Activated CD4-positive, alpha-beta T cell treated with anti-CD3 and anti-CD28 coated beads, Interleukin-2, amount 50 U/mL, for 1 hour (primary cell): ENCODE measurements around the gene MACROD2.

Source experiments
- DNase-seq: peaks from one replicate; pipeline ENCODE4 v3.0.0-alpha.2; 2020

The MACROD2 gene

DNA sequence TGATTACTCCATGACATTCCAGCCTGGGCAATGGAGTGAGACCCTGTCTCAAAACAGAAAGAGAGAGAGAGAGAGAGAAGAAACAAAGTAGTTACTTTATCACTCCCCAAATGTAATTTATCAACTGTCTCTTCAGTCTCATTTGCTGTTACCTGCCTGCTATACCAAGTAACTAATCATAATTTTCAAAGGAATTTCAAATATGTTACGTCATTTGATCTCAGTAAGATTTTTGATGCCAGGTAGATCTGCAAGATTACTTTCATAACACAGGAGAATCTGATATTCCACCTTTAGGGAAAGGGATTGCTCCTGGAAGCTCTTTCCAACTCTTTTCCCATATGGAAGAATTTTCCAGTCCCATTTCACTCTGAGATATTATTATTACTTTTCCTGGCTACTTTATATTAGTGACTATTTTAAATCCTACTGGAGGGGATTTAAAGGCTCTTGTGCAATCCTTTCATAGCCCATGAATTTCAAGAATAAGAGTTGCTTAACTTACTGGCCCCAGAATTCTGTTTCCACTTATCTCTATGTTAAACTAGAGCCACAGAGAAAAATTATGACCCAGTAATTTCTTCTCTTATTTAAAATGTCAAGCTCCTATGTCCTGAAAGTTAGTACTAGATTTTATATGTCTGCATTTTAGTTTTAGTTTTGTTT is 732.3 kb downstream of the MACROD2 start:
- DNase-seq, result no peak

DNA sequence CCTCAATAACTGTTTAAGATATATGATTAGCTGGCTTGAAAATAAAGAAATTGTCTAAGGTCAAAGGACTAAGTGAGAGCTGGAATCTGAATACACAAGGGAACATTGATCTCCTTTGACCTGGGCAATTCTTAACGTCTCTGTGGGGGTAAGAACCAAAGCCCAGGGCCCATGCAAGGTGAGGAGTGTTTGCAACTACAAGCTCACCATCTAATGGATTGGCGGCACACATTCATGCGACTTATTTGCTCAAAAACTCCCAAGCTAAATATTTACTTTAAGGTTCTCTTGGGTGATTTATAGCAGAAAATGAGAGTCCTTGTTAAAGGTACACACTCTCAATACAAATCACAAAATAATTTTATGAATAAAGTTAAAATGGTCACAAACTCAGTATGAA is 734.1 kb downstream of the MACROD2 start:
- DNase-seq, result no peak

DNA sequence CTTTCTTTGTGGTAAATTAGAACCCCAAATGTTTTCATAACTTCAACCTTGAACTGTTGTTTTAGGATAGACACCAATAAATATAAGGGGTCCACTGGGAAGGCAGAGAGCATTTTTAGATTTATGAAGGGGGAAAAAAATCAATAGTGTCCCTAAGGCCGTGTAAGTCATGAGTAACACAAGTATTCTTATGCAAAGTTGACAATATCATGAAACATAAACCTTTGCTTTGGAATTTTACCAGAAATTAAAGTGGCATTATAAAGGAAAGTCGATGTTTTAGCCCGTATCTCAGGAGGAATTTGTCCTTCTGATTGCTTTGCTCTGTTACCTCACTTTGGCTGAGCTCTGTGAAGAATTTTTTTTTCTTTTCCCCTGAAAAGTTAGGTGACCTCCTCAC is 737.0 kb downstream of the MACROD2 start:
- DNase-seq, result no peak

DNA sequence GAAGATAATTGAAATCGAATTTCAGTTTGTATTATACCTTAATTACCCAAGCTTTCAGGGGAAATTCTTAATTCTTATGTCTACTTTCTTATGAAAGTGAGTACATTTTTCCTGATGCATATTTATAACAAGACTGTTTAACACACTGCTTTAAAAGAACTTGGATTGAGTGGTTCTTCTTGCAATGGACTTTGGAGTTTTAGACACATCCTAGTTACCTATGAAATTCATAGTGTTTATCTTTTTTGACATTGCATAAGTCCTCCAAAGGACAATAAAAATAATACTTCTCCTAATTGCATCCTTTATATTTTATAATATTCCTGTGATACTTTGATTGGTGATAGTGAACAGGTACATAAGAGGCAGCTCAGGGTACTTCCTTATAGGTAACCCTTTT is 737.7 kb downstream of the MACROD2 start:
- no peak for DNase-seq

DNA sequence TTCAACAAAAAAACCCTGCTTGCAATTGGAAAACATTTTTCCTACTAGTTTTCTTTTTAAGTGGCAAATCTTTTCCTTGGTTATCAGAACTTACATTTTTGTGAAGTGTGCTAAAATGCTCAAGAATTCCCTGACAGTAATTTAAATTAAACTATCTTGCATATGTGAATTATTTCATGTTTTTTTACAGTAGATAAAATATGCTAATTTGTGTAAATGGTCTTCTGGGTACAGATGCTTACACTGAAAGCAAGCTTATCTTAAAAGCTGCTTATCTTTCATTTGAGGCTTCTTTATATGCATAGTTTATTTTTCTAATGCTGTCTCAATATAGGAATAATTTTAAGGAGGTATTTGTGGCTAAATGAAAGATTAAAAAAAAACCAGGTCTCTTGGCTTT is 745.1 kb downstream of the MACROD2 start:
- no peak for DNase-seq

DNA sequence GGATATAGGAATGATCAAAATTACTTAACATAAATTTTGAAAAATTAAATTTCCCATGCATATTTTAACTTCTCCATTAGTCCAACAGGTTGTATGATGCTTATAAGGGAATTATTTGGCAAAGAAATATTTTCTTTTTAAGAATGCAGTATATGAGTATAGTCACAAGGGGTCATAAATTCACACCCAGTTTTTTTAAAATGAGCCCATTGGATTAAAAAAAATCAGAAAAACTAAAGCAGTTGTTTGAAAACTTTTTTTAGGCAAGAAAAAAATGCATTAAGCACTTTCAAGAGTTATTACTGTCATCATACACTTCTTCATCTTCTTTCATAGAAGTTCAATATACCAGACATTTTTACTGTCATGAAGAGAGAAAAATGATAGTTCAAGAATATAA is 746.3 kb downstream of the MACROD2 start:
- no peak for DNase-seq

DNA sequence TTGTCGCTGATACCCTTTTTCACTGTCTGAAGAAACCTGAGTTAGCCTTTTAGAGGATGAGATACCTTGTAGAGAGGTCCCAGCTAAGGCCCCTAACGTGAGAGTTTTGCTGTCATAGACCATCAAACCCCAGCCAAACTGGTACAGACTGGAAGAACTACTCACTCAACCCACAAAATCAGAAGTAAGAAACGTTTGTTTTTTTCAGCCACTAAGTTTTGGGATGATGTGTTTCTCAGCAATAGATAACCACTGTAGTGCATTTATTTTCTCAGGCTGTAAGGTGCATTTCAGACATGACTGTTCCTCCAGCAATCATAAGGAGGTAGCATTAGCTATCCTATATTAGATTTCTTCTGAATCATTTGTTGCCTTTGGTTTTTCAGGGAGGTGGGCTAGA is 749.4 kb downstream of the MACROD2 start:
- DNase-seq, result no peak

DNA sequence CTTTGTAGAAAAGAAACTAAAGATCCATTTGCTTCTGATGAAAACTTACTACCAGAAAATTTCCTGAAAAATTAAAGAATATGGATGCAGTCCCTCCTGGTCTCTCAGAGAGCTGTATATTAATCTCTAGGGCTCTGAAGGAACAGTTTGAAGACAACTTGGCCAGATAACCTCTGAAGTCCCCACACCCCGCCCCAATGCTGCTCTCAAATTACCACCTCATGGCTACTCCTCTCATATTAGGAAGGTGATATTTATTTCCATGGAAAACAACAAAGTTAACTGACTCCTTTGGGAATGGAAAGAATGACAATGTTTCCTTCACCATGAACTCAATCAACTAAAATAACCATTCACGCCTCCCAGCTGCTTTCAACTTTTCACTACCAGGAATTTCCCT is 750.5 kb downstream of the MACROD2 start:
- no peak for DNase-seq

DNA sequence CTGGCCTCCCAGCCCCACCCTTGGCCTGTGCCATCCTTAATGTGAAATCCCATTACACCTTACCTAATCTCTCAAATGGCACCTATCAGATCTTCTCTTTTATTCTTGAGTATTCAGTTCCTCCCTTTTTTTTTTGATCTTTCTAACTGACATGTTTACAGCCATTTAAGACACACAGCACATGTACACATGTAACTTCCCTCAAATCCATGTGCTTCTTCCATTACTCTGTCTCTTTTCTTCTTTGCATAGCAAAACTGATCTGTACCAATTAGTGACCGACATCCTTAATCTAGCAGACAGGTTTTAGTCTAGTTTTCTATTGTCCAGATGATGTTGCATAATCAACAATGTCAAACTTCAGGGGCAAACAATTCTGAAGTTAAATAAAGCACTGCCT is 755.9 kb downstream of the MACROD2 start:
- no peak for DNase-seq

DNA sequence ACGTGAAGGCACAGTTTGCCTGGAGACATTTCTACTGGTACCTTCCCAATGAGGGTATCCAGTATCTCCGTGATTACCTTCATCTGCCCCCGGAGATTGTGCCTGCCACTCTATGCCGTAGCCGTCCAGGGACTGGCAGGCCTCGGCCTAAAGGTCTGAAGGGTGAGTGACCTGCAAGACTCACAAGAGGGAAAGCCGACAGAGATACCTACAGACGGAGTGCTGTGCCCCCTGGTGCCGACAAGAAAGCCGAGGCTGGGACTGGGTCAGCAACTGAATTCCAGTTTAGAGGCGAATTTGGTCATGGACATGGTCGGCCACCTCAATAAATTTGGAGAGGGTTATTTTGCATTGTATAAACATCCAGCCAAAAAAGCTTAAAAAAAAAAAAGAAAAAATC is 762.4 kb downstream of the MACROD2 start:
- no peak for DNase-seq

DNA sequence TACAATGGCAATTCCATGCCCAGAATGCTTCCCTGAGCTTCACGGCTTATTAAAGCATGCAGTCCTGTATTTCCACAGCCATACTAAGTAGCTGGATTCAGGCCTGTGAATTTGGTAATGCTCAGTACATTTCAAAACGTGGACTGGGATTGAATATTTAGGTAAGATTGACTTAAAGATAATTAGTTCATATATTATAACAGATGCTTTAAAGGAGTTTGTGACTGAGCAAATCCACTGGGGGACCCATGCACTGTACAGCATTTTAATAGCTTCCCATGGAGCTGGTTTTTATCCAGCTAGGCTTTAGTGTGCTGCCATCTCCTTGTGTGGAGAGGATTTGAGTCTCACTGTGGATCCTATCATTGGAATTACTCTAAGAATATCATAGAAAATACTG is 763.0 kb downstream of the MACROD2 start:
- no peak for DNase-seq

DNA sequence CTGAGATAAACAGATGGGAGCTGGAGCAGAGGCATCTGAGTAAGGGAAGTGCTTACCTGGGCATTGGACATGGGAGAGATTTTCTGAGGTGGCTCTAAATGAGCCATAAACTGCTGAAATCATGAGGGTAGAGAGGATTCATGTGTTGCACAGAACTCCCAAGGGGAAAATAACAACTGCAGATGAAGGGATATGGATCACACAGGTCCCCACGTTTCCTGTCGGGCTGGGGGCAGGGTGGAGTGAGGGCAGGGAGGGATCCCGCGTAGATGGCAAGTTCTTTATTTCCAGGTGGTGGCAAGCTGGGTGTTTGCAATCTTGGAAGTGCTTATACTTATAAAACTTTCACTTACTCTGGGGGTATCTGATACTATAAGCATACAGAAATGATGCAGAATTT is 764.7 kb downstream of the MACROD2 start:
- DNase-seq, result no peak

DNA sequence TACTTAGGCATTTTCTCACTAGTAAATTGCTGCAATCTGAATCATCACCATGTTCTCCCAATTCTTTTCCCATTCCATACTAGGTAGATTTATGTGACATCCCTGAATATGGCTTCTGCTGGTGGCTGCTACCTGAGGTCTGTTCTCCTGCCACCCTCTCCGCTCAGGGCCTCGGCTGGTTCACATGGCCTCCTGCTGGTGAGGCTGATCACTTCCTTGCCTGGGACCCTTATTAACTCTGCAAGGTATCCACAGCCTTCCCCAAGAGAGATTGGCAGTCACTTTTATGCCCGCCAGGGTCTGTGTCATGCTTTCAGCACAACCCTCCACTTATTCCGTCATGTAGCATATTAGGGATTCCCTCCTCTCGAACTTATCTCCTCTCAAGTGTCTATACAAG is 766.6 kb downstream of the MACROD2 start:
- DNase-seq, result no peak

DNA sequence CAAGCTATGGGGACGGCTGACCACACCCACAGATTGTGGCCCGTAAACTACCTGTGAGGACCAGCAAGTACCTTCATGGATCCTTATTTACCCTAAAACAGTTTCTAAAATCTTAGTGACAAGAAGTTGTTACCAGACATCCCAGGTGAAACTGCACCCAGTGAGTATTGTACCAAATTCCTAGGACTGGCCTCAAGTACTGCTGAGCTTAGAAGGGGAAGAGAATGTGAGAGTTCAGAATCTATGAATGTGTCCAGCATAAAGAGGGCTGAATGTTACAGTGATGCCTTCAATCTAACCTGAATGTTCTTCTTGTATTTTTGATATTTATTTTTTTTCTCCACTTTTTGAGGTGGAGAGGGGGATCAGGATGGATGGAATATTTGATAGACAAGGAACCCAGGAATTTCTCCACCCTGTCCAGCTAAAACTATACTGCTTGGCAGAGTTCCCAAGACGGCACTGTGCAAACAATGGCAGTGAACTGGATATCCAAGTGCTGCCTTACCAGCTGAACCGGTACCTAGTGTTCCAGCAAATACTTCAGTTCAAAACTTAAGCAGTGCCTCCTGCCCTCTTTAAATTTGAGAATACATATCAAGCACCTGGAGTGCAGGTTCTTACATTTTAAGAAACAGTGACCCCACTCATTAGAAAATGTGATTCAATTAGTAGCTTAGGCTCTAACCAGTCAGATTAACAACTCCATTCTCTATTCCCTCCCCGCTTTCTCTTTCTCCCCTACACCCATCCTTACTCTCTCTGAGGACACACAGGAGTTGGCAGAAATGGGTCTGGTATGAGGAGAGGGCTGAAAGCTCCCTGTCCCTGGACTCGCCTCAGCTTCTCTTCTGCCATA is 769.4 kb downstream of the MACROD2 start:
- no peak for DNase-seq

DNA sequence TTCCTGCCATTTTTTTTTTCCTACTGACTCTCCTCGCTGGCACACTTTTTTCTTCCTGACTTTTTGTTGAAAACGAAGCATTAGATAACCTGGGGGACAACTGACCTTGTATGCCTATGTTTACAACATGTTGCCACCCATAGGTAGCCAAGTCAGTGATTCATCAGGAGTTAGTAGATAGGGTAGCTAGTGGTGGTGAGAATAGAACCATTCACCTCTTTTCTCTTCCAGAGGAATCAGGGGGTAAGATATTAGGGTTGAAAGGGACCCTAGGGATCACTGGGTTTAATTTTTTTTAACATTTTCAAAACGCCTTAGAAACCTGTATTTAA is 770.0 kb downstream of the MACROD2 start:
- DNase-seq, result no peak

DNA sequence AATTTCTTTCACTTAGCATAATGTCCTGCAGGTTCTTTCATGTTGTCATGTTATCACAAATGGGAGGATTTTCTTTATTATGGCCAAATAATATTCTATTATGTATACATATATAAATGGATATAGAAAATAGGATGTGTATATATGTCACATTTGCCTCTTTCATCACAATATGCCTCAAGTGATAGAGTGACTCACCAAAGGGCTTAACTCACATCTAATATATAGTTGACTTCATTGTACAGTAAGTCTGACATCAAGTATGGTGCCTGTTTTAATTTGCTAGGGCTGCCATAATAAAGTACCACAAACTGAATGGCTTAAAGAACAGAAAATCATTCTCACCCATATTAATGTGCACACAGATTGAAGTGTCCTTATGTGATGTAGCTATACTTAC is 778.2 kb downstream of the MACROD2 start:
- DNase-seq, result no peak

DNA sequence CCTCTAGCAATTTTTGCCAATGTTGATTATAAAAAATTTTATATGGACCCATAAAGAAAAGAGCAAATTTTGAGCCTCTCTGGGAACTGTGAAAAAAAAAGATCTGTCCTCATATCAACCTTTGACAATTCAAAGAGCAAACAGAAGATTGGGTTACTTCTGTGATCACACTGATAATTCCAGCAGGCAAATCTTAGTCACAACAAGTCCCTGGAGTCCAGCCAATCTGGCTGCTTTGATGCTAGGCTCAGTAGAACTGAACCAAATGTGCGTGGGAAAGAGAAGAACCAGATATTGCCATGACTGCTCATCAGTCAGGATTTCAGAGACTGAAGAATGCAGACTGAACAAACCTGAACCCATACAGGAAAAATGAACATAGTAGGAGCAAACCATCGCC is 780.5 kb downstream of the MACROD2 start:
- no peak for DNase-seq

DNA sequence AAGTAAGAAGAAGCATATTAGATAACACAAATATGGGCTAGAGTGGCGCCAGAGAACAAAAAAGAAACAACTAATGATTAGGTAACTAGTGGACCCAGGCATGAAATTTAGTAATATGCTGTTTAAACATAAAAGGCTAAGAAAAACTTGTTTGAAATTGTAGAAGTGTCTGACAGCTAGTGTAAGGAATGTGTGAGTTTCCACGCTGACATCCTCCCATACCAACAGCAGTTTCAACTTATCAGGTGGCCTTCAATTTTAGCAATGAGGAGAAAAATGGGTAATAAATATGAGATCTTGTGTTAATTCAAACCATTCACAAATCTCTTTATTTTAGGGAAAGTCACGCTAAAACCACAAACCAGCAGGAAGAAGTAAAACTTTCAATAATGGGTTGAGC is 782.3 kb downstream of the MACROD2 start:
- no peak for DNase-seq

DNA sequence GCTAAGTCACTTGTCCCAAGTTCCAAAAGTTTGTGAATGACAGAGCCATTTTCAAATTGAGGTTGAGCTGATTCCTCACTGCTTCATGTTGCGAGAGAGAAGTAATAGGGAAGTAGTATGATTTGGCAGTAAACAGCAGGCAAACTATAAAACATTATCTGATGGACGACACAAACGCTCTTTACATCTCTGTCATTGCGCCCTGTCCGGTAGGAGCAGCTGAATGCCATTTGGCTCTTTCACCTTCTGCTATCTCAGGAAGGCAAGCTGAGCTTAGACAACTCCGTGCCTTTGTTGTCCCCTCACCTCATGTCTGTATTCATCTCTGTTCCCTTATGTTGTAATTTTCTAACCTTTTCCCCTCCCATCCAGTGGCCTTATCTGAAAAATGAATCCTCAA is 782.8 kb downstream of the MACROD2 start:
- DNase-seq, result no peak

DNA sequence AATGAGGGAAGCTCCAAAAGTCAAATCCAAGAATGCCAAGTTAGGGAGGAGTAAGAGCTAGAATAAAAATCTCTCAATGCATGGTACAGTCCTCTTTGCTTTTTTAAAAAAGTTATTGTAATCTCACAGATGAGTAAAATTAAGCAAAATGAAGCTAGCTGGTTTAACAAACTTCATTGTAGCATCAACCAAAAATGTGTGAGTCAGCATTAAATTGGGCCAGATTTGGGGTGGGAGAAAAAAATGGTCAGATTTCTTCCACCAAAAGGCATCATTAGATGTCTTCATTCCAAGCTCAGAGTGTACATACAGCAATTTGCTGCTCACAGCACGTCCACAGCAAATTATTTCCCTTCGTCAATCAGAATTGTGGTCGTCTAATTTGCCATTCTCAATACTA is 783.6 kb downstream of the MACROD2 start:
- DNase-seq, result no peak

DNA sequence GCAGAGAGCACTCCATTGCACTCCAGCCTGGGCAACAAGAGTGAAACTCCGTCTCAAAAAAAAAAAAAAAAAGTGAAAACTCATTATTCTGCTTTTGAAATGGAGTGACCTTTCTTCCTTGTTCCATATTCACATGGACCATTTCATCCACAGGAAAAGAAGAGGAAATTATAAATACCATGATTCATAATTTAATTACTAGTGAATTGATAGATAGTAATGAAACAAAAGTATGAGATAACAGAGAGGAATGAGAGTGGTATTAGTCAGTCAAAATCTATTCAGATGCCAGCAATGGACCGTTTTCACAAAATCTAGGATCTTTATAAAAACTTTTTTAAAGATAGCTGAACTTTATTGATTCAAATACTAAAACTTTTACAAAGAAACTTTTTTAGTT is 785.2 kb downstream of the MACROD2 start:
- no peak for DNase-seq

DNA sequence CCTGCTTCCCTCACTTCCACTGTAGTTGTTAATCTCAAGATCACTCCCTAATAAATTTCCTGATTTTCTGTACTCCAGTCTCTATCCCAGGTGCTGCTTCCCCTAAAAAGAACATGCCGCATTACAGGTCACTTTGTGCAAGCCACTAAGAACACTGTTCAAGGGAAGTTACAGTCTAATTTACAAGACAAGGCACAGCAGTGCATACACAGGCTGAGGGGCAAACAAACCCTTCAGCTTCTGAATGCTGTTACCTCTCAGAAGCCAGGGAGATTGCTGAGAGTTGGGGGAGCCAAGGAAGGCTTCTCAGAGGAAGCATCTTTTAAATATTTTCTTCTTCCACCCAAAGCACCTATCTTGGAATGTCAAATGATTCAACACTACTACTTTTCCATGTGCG is 787.4 kb downstream of the MACROD2 start:
- DNase-seq, result no peak

DNA sequence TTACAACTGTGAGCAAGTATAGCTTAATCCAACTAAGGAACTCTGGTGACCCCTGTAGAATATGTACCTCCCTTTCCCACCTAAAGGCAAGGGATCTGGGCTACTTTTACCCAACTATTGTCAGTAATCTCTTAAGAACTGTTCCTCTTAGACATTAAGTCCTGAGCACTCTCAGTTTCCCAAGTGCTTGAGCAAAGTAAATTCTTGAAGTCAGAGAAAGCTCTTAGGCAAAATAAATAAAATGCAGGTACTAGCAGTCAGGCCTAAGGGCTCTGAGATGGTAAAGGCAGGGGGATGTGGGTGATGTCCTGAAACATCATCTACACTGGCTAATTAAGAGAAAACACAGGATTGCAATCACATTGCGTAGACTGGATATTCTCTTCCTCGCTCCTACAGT is 788.5 kb downstream of the MACROD2 start:
- DNase-seq, result no peak

DNA sequence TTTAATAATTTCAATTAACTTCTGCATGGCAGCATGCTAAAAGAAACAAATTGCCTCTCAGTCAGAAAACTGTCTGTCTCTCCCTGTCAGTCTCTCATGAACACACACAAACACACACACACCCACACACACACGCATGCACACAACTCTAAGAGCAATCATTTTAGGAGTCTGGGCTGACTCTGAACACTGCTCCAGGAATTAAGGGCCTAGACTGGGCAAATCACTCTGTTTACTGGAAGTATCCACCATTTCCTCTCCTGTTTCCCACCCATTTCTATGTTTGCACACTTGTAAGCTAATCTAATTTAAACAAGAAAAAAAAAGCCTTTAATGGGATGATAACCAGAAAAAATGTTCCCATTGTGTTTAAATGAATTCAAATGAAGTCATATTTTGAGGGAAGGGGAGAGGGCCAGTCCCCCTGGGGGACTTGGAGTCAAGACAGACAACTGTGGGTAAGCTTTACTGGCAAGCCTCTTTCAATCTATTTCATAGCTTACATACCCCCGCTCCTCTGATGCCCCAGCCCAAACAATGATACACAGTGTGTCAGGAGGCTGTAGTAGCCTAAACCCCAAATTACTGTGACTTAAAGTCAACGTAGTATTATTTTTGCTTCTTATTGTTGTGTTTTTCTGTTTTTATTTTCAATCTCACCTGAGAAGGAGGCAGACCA is 789.9 kb downstream of the MACROD2 start:
- no peak for DNase-seq
